Measurements from ENCODE around the gene HERPUD1. TPM values are rescaled to one million over a fixed set of nuclear protein-coding genes. Genes with fewer than 3 reads are reported as not detected.
A peak's percentile ranks its signal among the peaks of the same experiment; 100 is the strongest.

HERPUD1 gene
- total and polyA plus RNA-seq, 2 of the 8 experiments (the other 6 are each of a cell fraction or from before 2014, with no cell fraction given) = 23.3 to 34.7 TPM

DNA sequence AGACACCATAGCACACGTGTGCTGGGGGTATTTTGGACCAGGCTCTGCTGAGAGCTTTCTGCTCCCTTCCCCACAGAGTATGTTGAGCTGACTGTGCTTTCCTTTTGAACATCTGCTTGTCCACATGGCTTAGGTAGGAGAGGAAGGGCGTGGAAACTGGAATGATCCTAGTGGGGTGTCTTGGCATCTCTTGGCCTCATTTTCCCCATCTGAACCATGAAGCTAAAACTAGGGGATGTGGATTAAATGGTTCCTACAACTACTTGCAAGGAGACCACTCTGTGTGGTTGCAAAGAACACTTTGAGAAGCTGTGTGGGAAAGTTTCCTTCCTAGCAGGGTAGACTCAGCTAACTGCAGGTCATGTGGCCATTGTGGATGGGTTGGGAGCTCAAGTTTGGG lies 50.8 kb downstream of the HERPUD1 start:
- H3K18ac ChIP-seq (ENCODE audit: extremely low read depth, low read length) = no peak overlapping the region; the same call in 1 of the 2 replicates
- ChIA-PET CTCF (ENCODE audit: partially characterized antibody) (interaction anchor here (1.5 to 8.1 kb wide), 6 partner anchors 12 to 78 kb away, joined by 3 to 67 read pairs (median 5); no protein-coding TSS in a partner anchor), POLR2A (ENCODE audit: partially characterized antibody) (no interaction called here)
- H3K14ac ChIP-seq (ENCODE audit: insufficient read length) = no peak overlapping the region
- H2BK5ac ChIP-seq (ENCODE audit: low read depth, low read length) = peak overlapping the region; percentile 52; the same call in 1 of the 2 replicates
- no peak overlapping the region for H3K9ac ChIP-seq (replicated peaks in 1 of 4; ENCODE audit: extremely low read depth in 1 of 4, low read depth in 3 of 4, low read length in 3 of 4)
- no peak overlapping the region for H3K27ac ChIP-seq (ENCODE audit: low read depth, low read length)
- H3K23ac ChIP-seq (ENCODE audit: insufficient read length) = no peak overlapping the region
- H3K9me3 ChIP-seq (ENCODE audit: insufficient read depth in 2 of 2, low read depth in 1 of 2, low read length in 1 of 2) = no peaks in the 10 kb centered on the region
- no peak overlapping the region for H3K4me2 ChIP-seq (ENCODE audit: insufficient read depth in 1 of 2, low read depth in 2 of 2, low read length in 2 of 2)
- H3K4ac ChIP-seq (replicated peaks; ENCODE audit: insufficient read length, low read depth, low read length) = no peak overlapping the region
- H4K20me1 ChIP-seq (replicated peaks in 1 of 2; ENCODE audit: control insufficient read depth in 1 of 2, insufficient read depth in 2 of 2, low read length in 2 of 2) = no peaks in the 10 kb centered on the region
- DNase-seq (ENCODE audit: low read depth in 1 of 2, low spot score in 2 of 2) = no peak
- FAIRE-seq = no peak
- no peak overlapping the region for H2BK20ac ChIP-seq (ENCODE audit: low read length)
- H2BK12ac ChIP-seq (ENCODE audit: low read depth, low read length) = peak overlapping the region; percentile 9; the same call in 1 of the 2 replicates
- H3K79me1 ChIP-seq (ENCODE audit: low read depth, low read length) = no peaks in the 10 kb centered on the region
- H2BK120ac ChIP-seq (replicated peaks; ENCODE audit: low read depth, low read length) = no peak overlapping the region
- H3K79me2 ChIP-seq (ENCODE audit: control insufficient read depth in 1 of 2, insufficient read depth in 2 of 2, low read length in 2 of 2) = no peaks in the 10 kb centered on the region
- H3K36me3 ChIP-seq (ENCODE audit: control insufficient read depth in 2 of 4, insufficient read depth in 4 of 4, low read length in 3 of 4) = no peaks in the 10 kb centered on the region
- H4K8ac ChIP-seq (ENCODE audit: extremely low read depth, insufficient read depth, low read length) = no peak overlapping the region
- peak overlapping the region; percentile 46; the same call in 1 of the 2 replicates for H2BK15ac ChIP-seq (ENCODE audit: low read length)
- no peak overlapping the region for H2AK5ac ChIP-seq (ENCODE audit: low read depth, low read length)
- H3K4me3 ChIP-seq (ENCODE audit: extremely low read depth in 1 of 4, insufficient read depth in 2 of 4, low read depth in 3 of 4, low read length in 4 of 4) = no peak overlapping the region
- no peak overlapping the region for H4K91ac ChIP-seq (replicated peaks; ENCODE audit: insufficient read length, low read length)
- no peaks in the 10 kb centered on the region for H3K4me1 ChIP-seq (replicated peaks in 1 of 4; ENCODE audit: control insufficient read depth in 3 of 4, insufficient read depth in 4 of 4, low read length in 3 of 4)
- no peaks in the 10 kb centered on the region for H3K23me2 ChIP-seq (ENCODE audit: low read depth, low read length)
- no peak overlapping the region for H2AFZ ChIP-seq (ENCODE audit: low read length)
- TF ChIP-seq RBBP5 (IDR thresholded peaks at IDR 0.05; ENCODE audit: borderline replicate concordance, low read depth, low read length) (no peak), SP4 (IDR thresholded peaks at IDR 0.05; ENCODE audit: low read length) (no peak), POU5F1 (IDR thresholded peaks at IDR 0.05; ENCODE audit: low read depth, low read length) (no peak), RAD21 (IDR thresholded peaks at IDR 0.05 in 1 of 2, conservative IDR thresholded peaks at IDR 0.05 in 1 of 2; ENCODE audit: low read depth in 2 of 2, low read length in 2 of 2) (no peak), SIX5 (IDR thresholded peaks at IDR 0.05; ENCODE audit: low read depth, low read length) (no peak)
- WGBS, 2 experiments (ENCODE audit: extremely low coverage in 1 of 2, insufficient coverage in 1 of 2, insufficient read length in 1 of 2, insufficient replicate concordance in 2 of 2, low coverage in 1 of 2, low lambda C conversion rate in 2 of 2, missing lambda C conversion rate in 1 of 2) = 84% methylated on average over 2 of the region's 2 CpGs; no CpG with 5 or more reads in 1 of the 2 experiments
- peaks cover 0 to under 1% (median 0%) of the 10 kb centered on the region in 4 experiments; a peak in 1 of 7 replicates for H3K27me3 ChIP-seq (replicated peaks in 1 of 4; ENCODE audit: control insufficient read depth in 3 of 4, extremely low read depth in 1 of 4, insufficient read depth in 3 of 4, low read length in 3 of 4)
- no peak overlapping the region for H3K56ac ChIP-seq (replicated peaks; ENCODE audit: insufficient read length, low read depth, low read length)
- H4K5ac ChIP-seq (ENCODE audit: insufficient read length, low read depth, low read length) = no peak overlapping the region
